Ishikawa (cell line): ENCODE data around the gene PLCB1.

Source experiments
- CEBPB ChIP-seq: IDR thresholded peaks from 2 replicates; pipeline ENCODE4 v1.6.1; 2012
- CREB1 ChIP-seq: IDR thresholded peaks from 2 replicates; pipeline ENCODE4 v1.6.1; 2012; ENCODE audit warnings: low read depth
- EGR1 ChIP-seq: IDR thresholded peaks from 2 replicates; pipeline ENCODE4 v1.6.1; 2012
- EP300 ChIP-seq: IDR thresholded peaks from 2 replicates; pipeline ENCODE4 v1.6.1; 2012; ENCODE audit warnings: borderline replicate concordance
- FOXM1 ChIP-seq: IDR thresholded peaks from 2 replicates; pipeline ENCODE4 v1.6.1; 2012; ENCODE audit warnings: low read depth, borderline replicate concordance
- NFIC ChIP-seq: IDR thresholded peaks from 2 replicates; pipeline ENCODE4 v1.6.1; 2012
- RAD21 ChIP-seq: IDR thresholded peaks from 2 replicates; pipeline ENCODE4 v1.6.1; 2012; ENCODE audit warnings: low read depth
- TAF1 ChIP-seq: IDR thresholded peaks from 2 replicates; pipeline ENCODE4 v1.6.1; 2012; ENCODE audit warnings: low read depth, mild to moderate bottlenecking
- TCF12 ChIP-seq: IDR thresholded peaks from 2 replicates; pipeline ENCODE4 v1.6.1; 2012; ENCODE audit warnings: low read depth
- TEAD4 ChIP-seq: IDR thresholded peaks from 2 replicates; pipeline ENCODE4 v1.6.1; 2012
- YY1 ChIP-seq: IDR thresholded peaks from 2 replicates; pipeline ENCODE4 v1.6.1; 2012; ENCODE audit warnings: low read depth
- ZBTB7A ChIP-seq: IDR thresholded peaks from 2 replicates; pipeline ENCODE4 v1.6.1; 2012; ENCODE audit warnings: low read depth
- TF ChIP-seq, protein P1 (sequence below): IDR thresholded peaks from 2 replicates; pipeline ENCODE4 v1.6.1; 2012
- TF ChIP-seq, protein P2 (sequence below): IDR thresholded peaks from 2 replicates; pipeline ENCODE4 v1.6.1; 2012
- TF ChIP-seq, protein P3 (sequence below): IDR thresholded peaks from 2 replicates; pipeline ENCODE4 v1.6.1; 2012; ENCODE audit warnings: low read depth, mild to moderate bottlenecking

The PLCB1 gene

GRCh38 chr20:8385247-8385646 lies 253.2 kb downstream of the PLCB1 start:
- TF ChIP-seq TEAD4: no peak
- no peak for TF ChIP-seq ZBTB7A
- no peak for TF ChIP-seq NFIC
- no peak for TF ChIP-seq TAF1
- TF ChIP-seq TCF12: no peak
- no peak for TF ChIP-seq YY1
- TF ChIP-seq RAD21: no peak
- no peak for TF ChIP-seq CEBPB
- TF ChIP-seq, protein P1, sequence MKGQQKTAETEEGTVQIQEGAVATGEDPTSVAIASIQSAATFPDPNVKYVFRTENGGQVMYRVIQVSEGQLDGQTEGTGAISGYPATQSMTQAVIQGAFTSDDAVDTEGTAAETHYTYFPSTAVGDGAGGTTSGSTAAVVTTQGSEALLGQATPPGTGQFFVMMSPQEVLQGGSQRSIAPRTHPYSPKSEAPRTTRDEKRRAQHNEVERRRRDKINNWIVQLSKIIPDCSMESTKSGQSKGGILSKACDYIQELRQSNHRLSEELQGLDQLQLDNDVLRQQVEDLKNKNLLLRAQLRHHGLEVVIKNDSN: no peak
- no peak for TF ChIP-seq CREB1
- TF ChIP-seq EGR1: no peak
- TF ChIP-seq, protein P2, sequence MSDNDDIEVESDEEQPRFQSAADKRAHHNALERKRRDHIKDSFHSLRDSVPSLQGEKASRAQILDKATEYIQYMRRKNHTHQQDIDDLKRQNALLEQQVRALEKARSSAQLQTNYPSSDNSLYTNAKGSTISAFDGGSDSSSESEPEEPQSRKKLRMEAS: no peak
- no peak for TF ChIP-seq FOXM1
- TF ChIP-seq EP300: no peak

DNA sequence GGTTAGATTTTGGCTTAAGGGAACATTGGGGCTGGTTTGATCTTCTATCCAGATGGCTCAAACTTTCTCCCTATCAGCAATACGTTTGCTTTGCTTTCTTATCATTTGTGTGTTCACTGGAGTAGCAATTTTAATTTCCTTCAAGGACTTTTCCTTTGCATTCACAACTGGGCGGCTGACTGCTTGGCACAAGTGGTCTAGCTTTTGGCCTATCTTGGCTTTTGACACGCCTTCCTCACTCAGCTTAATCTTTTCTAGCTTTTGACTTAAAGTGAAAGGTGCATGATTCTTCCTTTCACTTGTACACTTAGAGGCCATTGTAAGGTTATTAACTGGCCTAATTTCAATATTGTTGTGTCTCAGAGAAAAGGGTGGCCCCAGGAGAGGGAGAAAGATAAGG lies 254.9 kb downstream of the PLCB1 start:
- TF ChIP-seq EGR1 (no peak), YY1 (no peak), NFIC (no peak), TEAD4 (no peak), CEBPB (no peak), TCF12 (no peak), FOXM1 (no peak), RAD21 (no peak), EP300 (no peak), CREB1 (no peak)
- TF ChIP-seq, protein P1: no peak
- TF ChIP-seq, protein P3, sequence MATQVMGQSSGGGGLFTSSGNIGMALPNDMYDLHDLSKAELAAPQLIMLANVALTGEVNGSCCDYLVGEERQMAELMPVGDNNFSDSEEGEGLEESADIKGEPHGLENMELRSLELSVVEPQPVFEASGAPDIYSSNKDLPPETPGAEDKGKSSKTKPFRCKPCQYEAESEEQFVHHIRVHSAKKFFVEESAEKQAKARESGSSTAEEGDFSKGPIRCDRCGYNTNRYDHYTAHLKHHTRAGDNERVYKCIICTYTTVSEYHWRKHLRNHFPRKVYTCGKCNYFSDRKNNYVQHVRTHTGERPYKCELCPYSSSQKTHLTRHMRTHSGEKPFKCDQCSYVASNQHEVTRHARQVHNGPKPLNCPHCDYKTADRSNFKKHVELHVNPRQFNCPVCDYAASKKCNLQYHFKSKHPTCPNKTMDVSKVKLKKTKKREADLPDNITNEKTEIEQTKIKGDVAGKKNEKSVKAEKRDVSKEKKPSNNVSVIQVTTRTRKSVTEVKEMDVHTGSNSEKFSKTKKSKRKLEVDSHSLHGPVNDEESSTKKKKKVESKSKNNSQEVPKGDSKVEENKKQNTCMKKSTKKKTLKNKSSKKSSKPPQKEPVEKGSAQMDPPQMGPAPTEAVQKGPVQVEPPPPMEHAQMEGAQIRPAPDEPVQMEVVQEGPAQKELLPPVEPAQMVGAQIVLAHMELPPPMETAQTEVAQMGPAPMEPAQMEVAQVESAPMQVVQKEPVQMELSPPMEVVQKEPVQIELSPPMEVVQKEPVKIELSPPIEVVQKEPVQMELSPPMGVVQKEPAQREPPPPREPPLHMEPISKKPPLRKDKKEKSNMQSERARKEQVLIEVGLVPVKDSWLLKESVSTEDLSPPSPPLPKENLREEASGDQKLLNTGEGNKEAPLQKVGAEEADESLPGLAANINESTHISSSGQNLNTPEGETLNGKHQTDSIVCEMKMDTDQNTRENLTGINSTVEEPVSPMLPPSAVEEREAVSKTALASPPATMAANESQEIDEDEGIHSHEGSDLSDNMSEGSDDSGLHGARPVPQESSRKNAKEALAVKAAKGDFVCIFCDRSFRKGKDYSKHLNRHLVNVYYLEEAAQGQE: no peak
- TF ChIP-seq, protein P2: no peak

DNA sequence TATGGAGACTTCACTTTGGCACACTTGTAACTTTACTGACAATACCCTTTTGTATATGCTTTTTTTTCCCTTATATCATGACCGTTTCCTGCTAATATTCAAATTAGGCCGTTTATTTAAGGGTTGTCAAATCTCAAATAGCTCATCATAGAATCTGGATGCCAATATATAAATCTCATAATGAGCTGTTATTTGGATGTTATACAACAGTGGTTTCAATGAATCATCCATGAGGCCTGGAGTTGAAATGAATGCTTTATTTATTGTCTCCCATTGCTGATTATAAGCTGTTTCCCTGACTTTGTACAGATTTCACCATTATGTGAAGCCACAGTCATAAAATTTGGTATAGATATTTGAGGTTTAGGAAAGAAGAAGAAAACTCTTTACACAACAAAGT lies 256.1 kb downstream of the PLCB1 start:
- TF ChIP-seq, protein P2: no peak
- TF ChIP-seq ZBTB7A (no peak), TEAD4 (no peak), EP300 (no peak), YY1 (no peak), RAD21 (no peak), CEBPB (no peak), TAF1 (no peak), FOXM1 (no peak), CREB1 (no peak), EGR1 (no peak), TCF12 (no peak), NFIC (no peak)
- TF ChIP-seq, protein P1: no peak
- TF ChIP-seq, protein P3: no peak

DNA sequence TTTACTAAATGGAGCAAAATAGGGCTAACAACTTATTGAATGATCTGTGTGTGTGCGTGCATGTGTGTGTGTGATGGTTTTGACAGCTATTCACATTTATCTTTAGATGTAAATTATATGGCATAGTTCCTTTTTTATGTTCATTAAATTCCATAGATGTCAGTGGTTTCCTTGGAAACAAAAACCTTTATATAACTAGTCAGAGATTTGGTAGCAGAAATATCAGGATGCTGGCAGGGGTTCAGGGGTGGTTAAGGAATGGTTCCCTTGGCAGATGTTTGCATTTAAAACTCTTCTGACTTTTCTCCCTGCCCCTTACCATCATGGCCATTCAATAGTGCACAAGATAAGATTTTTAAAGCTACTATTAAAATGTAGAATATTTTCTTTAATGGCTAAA lies 256.6 kb downstream of the PLCB1 start:
- TF ChIP-seq ZBTB7A (no peak), CEBPB (no peak), RAD21 (no peak), EP300 (no peak), NFIC (no peak), EGR1 (no peak), FOXM1 (no peak), TAF1 (no peak), TCF12 (no peak), TEAD4 (no peak), CREB1 (no peak), YY1 (no peak)
- TF ChIP-seq, protein P2: no peak
- TF ChIP-seq, protein P1: no peak
- TF ChIP-seq, protein P3: no peak
